Measurements from ENCODE around the gene HOXB4. TPM values are rescaled to one million over a fixed set of nuclear protein-coding genes. Genes with fewer than 3 reads are reported as not detected.

HOXB4 gene
- total RNA-seq, 4 donors from 2014 or later = 0.18 to 1.8 (median 0.51) TPM

DNA sequence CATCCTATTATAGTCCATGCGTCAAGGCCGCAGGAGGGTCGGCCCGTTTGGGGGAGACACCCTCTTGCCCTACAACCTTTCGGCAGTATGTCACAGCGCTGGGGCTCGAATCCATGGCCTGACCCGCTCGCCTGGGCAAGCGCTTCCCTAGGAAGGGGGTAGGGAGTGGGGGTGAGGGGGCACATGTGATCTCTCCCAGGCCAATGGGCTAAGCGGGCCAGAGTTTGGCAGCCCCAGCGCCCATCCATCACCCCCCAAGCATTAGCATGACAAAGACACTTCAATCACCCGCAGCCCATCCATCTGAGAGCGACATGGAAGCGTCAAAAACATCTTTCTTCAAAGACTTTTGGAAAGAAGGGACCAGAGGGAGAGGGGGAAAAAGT, 47.3 kb downstream of the HOXB4 start, which contains the start of gene HOXB1:
TSS of gene HOXB1 (minus strand) at position 125 of the 386 bp plus-strand sequence. CDS start at position 18, 107 bp downstream.
- TF ChIP-seq, protein P1, sequence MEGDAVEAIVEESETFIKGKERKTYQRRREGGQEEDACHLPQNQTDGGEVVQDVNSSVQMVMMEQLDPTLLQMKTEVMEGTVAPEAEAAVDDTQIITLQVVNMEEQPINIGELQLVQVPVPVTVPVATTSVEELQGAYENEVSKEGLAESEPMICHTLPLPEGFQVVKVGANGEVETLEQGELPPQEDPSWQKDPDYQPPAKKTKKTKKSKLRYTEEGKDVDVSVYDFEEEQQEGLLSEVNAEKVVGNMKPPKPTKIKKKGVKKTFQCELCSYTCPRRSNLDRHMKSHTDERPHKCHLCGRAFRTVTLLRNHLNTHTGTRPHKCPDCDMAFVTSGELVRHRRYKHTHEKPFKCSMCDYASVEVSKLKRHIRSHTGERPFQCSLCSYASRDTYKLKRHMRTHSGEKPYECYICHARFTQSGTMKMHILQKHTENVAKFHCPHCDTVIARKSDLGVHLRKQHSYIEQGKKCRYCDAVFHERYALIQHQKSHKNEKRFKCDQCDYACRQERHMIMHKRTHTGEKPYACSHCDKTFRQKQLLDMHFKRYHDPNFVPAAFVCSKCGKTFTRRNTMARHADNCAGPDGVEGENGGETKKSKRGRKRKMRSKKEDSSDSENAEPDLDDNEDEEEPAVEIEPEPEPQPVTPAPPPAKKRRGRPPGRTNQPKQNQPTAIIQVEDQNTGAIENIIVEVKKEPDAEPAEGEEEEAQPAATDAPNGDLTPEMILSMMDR (IDR thresholded peaks at IDR 0.05 in 4 of 5, conservative IDR thresholded peaks at IDR 0.05 in 1 of 5) = no peak
- no peak for TF ChIP-seq POLR2A (IDR thresholded peaks at IDR 0.05)
- Histone ChIP-seq H3K9me3 (no peaks in the 10 kb centered on the region), H3K36me3 (no peaks in the 10 kb centered on the region), H3K4me3 (no peak within 1 kb of the TSS), H3K4me1 (no peaks in the 10 kb centered on the region), H3K27me3 (peaks cover 10 to 12% (median 12%) of the 10 kb centered on the region in 3 donors), H3K27ac (no peak within 1 kb of the TSS)
- intact Hi-C loops (cut with DNase I; ENCODE audit: low total_unique reads) = no loop called here
- in situ Hi-C loops (cut with MboI; ENCODE audit: low sequenced_read_pairs in 4 of 4) = no loop called here
- DNase-seq (no peak), ATAC-seq (no peak)

DNA sequence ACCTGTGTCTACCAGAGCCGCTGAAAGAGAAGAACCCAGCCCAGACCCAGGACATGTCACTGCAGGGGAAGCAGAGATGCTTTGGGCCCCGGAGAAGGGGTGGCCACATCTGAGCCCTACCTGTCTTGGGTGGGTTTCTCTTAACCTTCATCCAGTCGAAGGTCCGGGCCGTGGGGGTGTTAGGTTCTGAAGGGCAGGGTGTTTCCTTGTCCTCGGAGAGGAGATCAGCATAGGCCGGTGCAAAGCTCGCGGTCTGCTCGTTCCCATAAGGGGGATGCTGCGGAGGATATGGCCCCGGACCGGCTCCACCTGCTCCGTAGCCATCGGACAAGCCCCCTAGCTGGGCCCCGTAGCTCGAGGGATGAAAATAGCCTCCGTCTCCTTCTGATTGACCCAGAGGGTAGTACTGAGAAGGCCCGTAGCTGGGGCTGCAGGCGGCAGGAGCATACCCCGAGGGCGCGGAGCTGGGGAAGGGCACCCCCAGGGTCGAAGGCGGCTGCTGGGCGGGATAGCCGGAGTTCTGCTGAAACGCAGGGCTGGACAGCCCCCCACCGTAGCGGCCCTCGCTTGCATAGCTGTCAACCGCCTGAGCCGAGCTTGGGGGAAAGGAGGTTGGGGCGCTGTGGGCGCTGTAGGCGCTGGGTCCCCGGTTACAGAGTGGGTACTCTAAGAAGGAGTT, 47.8 kb downstream of the HOXB4 start:
- Histone ChIP-seq H3K27me3 (peaks cover 10 to 13% (median 12%) of the 10 kb centered on the region in 3 donors), H3K4me3 (no peak overlapping the region), H3K27ac (no peak overlapping the region), H3K9me3 (no peaks in the 10 kb centered on the region), H3K36me3 (no peaks in the 10 kb centered on the region), H3K4me1 (no peaks in the 10 kb centered on the region)
- in situ Hi-C loops (cut with MboI; ENCODE audit: low sequenced_read_pairs in 4 of 4) = no loop called here
- intact Hi-C loops (cut with DNase I; ENCODE audit: low total_unique reads) = no loop called here
- ATAC-seq = no peak
- DNase-seq = no peak
- TF ChIP-seq, protein P1 (IDR thresholded peaks at IDR 0.05 in 4 of 5, conservative IDR thresholded peaks at IDR 0.05 in 1 of 5) = no peak
- no peak for TF ChIP-seq POLR2A (IDR thresholded peaks at IDR 0.05)

DNA sequence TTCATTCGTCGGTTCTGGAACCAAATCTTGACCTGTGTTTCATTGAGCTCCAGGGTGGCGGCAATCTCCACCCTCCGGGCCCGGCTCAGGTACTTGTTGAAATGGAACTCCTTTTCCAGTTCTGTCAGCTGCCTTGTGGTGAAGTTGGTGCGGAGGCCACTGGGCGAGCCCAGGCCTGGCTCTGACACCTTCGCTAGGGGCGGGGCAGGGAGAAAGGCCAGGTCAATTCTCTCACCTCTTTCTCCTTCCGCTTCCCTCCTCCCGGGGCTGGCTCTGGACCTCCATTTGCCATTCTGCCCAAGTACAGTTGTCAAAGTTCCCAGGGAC, 48.5 kb downstream of the HOXB4 start:
- Histone ChIP-seq H3K36me3 (no peaks in the 10 kb centered on the region), H3K27me3 (peaks cover 10 to 13% (median 12%) of the 10 kb centered on the region in 3 donors), H3K9me3 (no peaks in the 10 kb centered on the region), H3K4me3 (no peak overlapping the region), H3K4me1 (no peaks in the 10 kb centered on the region), H3K27ac (no peak overlapping the region)
- no peak for DNase-seq
- in situ Hi-C loops (cut with MboI; ENCODE audit: low sequenced_read_pairs in 4 of 4) = no loop called here
- intact Hi-C loops (cut with DNase I; ENCODE audit: low total_unique reads) = no loop called here
- TF ChIP-seq POLR2A (IDR thresholded peaks at IDR 0.05) = no peak
- TF ChIP-seq, protein P1 (IDR thresholded peaks at IDR 0.05 in 4 of 5, conservative IDR thresholded peaks at IDR 0.05 in 1 of 5) = no peak
- no peak for ATAC-seq

DNA sequence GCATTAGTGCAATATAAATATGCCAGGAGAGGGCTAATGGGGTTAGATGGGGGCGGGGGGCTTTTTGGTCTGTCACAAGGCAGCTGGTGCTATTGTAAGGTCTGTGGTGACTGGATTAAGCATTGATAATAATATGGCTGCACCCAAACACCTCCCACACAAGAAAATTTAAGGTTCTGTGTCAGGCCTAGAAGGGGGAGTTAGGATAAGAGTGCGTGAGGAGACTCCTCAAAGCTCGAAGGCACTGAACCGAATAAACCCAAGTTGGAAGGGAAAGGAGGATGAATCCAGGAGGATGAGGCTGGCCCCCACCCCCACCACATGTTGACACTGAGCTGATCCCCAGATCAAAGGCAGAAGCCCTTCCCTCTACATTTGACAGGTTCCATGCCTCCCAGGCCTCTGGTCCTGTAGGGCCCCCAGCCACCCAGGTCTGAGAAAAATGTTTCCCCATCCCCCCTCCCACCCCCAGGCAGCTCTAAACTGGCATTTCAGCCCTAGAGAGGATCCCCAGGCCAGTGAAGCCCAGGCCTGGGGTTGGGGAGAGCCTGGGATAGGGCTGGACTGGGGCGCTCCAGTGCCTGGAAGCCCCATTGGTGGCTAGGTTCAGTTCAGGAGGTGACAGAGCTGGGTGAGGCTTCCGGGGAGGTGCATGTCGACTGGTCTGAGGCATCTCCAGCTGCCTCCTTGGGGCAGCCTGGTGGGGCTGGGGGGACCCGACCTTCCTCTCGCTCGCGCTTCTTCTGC, 49.0 kb downstream of the HOXB4 start:
- H3K27me3 ChIP-seq = peaks cover 10 to 13% (median 12%) of the 10 kb centered on the region in 3 donors
- no peak overlapping the region for H3K27ac ChIP-seq
- intact Hi-C loops (cut with DNase I; ENCODE audit: low total_unique reads) = no loop called here

More for the DNA sequence above, 49.0 kb downstream of the HOXB4 start:
- H3K9me3 ChIP-seq = no peaks in the 10 kb centered on the region
- no peak for DNase-seq
- no peaks in the 10 kb centered on the region for H3K36me3 ChIP-seq
- no peaks in the 10 kb centered on the region for H3K4me1 ChIP-seq
- TF ChIP-seq, protein P1 (IDR thresholded peaks at IDR 0.05 in 4 of 5, conservative IDR thresholded peaks at IDR 0.05 in 1 of 5) = no peak
- TF ChIP-seq POLR2A (IDR thresholded peaks at IDR 0.05) = no peak
- H3K4me3 ChIP-seq = no peak overlapping the region
- ATAC-seq = no peak
- in situ Hi-C loops (cut with MboI; ENCODE audit: low sequenced_read_pairs in 4 of 4) = no loop called here

Data from gastrocnemius medialis (tissue), 4 donors.